ENCODE results near the gene AAK1. TPM values are rescaled to one million over a fixed set of nuclear protein-coding genes. Genes with fewer than 3 reads are reported as not detected.

The AAK1 gene
- polyA plus RNA-seq, 3 donors = 9.8 to 18.9 (median 10.8) TPM

DNA sequence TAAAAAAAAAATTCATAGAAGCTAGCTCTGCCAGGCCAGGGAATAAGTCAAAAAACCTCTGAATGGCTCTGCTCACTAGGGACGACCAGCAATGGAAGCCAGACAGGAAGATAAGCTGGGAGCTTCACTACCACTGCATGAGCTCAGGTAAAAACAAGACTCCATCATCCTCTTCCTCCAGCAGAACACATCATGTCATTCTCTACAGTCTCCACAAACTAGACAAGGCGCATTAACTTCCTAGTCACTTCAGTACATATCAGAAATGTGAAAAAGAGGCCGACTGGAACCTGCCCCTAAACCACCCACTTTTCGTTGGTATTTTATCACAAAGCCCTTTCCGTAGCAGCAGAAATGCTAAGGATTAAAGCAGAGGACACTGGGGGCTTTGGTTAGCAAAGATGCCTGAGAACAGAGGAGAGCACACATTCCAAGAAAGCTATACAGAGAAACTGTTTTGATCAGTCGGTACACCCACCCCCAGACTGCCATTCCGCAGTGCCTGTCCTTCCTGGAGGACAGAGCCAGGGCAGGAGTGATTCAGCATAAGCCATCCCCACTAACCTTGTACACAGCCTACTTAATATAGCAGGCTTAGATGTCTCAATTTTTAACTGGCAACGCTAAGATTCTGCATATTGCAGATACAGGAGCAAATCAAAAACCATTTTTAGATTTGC lies 53.4 kb downstream of the AAK1 start:
- intact Hi-C loops (cut with micrococcal nuclease) = loop anchor here in 1 of 2 donors (10.0 kb wide), 1 partner anchor 55 kb away; the partner anchor contains the start of gene AAK1
- no peak overlapping the region for H3K9ac ChIP-seq (ENCODE audit: insufficient read depth, low read length, poor library complexity, severe bottlenecking)

GRCh38 chr2:69588945-69589344 lies 54.6 kb downstream of the AAK1 start:
- Histone ChIP-seq H3K36me3 (replicated peaks in 1 of 2; ENCODE audit: control insufficient read depth in 1 of 2, insufficient read depth in 2 of 2, low read length in 2 of 2) (no peaks in the 10 kb centered on the region), H3K4me2 (replicated peaks; ENCODE audit: extremely low read depth, low read length, poor library complexity, severe bottlenecking) (no peak overlapping the region), H3K9ac (ENCODE audit: insufficient read depth, low read length, poor library complexity, severe bottlenecking) (no peak overlapping the region), H3K4me3 (replicated peaks in 1 of 3; ENCODE audit: low read depth in 2 of 3, low read length in 3 of 3) (no peak overlapping the region), H3K27me3 (ENCODE audit: control insufficient read depth in 2 of 2, insufficient read depth in 2 of 2, low read length in 2 of 2) (no peaks in the 10 kb centered on the region), H3K27ac (ENCODE audit: low read depth in 1 of 2, low read length in 2 of 2) (no peak overlapping the region), H4K20me1 (ENCODE audit: insufficient read depth, low read length) (peaks cover 45% of the 10 kb centered on the region), H2AFZ (ENCODE audit: insufficient read depth, low read depth, low read length, poor library complexity, severe bottlenecking) (no peak overlapping the region), H3K9me3 (replicated peaks in 1 of 2; ENCODE audit: control insufficient read depth in 1 of 2, insufficient read depth in 1 of 2, low read length in 2 of 2) (no peaks in the 10 kb centered on the region), H3K79me2 (ENCODE audit: insufficient read depth, low read length) (peaks cover 90% of the 10 kb centered on the region), H3K4me1 (ENCODE audit: control insufficient read depth in 1 of 2, insufficient read depth in 2 of 2, low read length in 2 of 2) (peaks cover 23 to 33% of the 10 kb centered on the region in 2 donors)
- TF ChIP-seq, protein P1, sequence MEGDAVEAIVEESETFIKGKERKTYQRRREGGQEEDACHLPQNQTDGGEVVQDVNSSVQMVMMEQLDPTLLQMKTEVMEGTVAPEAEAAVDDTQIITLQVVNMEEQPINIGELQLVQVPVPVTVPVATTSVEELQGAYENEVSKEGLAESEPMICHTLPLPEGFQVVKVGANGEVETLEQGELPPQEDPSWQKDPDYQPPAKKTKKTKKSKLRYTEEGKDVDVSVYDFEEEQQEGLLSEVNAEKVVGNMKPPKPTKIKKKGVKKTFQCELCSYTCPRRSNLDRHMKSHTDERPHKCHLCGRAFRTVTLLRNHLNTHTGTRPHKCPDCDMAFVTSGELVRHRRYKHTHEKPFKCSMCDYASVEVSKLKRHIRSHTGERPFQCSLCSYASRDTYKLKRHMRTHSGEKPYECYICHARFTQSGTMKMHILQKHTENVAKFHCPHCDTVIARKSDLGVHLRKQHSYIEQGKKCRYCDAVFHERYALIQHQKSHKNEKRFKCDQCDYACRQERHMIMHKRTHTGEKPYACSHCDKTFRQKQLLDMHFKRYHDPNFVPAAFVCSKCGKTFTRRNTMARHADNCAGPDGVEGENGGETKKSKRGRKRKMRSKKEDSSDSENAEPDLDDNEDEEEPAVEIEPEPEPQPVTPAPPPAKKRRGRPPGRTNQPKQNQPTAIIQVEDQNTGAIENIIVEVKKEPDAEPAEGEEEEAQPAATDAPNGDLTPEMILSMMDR (IDR thresholded peaks at IDR 0.05) = no peak
- H3K9me3 Mint-ChIP-seq = no peaks in the 10 kb centered on the region
- 78% methylated on average over 6 of the region's 6 CpGs for WGBS (ENCODE audit: insufficient coverage)
- no peaks in the 10 kb centered on the region for H3K27me3 Mint-ChIP-seq (ENCODE audit: low read depth in 3 of 3)
- peaks cover 8% of the 10 kb centered on the region in 2 donors for H3K36me3 Mint-ChIP-seq
- DNase-seq = no peak
- peak overlapping the region in 3 of 7 donors; percentile 19 to 47 (median 37) for H3K27ac Mint-ChIP-seq
- no peak overlapping the region for H3K4me3 Mint-ChIP-seq
- H3K4me1 Mint-ChIP-seq = peaks cover 51% of the 10 kb centered on the region
- intact Hi-C loops (cut with micrococcal nuclease) = no loop called here

More for the DNA sequence above, 53.4 kb downstream of the AAK1 start:
- Histone ChIP-seq H3K4me1 (ENCODE audit: control insufficient read depth in 1 of 2, insufficient read depth in 2 of 2, low read length in 2 of 2) (peaks cover 15 to 22% of the 10 kb centered on the region in 2 donors), H3K4me3 (replicated peaks in 1 of 3; ENCODE audit: low read depth in 2 of 3, low read length in 3 of 3) (no peak overlapping the region), H3K27ac (ENCODE audit: low read depth in 1 of 2, low read length in 2 of 2) (no peak overlapping the region), H2AFZ (ENCODE audit: insufficient read depth, low read depth, low read length, poor library complexity, severe bottlenecking) (no peak overlapping the region), H3K79me2 (ENCODE audit: insufficient read depth, low read length) (peaks cover 88% of the 10 kb centered on the region), H3K9me3 (replicated peaks in 1 of 2; ENCODE audit: control insufficient read depth in 1 of 2, insufficient read depth in 1 of 2, low read length in 2 of 2) (no peaks in the 10 kb centered on the region), H3K4me2 (replicated peaks; ENCODE audit: extremely low read depth, low read length, poor library complexity, severe bottlenecking) (no peak overlapping the region), H3K27me3 (ENCODE audit: control insufficient read depth in 2 of 2, insufficient read depth in 2 of 2, low read length in 2 of 2) (no peaks in the 10 kb centered on the region), H4K20me1 (ENCODE audit: insufficient read depth, low read length) (peaks cover 47% of the 10 kb centered on the region), H3K36me3 (replicated peaks in 1 of 2; ENCODE audit: control insufficient read depth in 1 of 2, insufficient read depth in 2 of 2, low read length in 2 of 2) (peaks cover 0 to 1% of the 10 kb centered on the region in 2 donors)
- TF ChIP-seq, protein P1 (IDR thresholded peaks at IDR 0.05) = no peak
- Mint-ChIP-seq H3K9me3 (no peaks in the 10 kb centered on the region), H3K4me1 (peaks cover 44% of the 10 kb centered on the region), H3K27me3 (ENCODE audit: low read depth in 3 of 3) (no peaks in the 10 kb centered on the region), H3K27ac (peak overlapping the region in 1 of 7 donors; percentile 43), H3K36me3 (peaks cover 8 to 14% of the 10 kb centered on the region in 2 donors), H3K4me3 (no peak overlapping the region)
- DNase-seq = no peak
- WGBS (ENCODE audit: insufficient coverage) = 33% methylated on average over 5 of the region's 8 CpGs

Data from CD14-positive monocyte (primary cell).